Kidney epithelial cell (primary cell): ENCODE measurements around the gene ZNF780A. TPM values are rescaled to one million over a fixed set of nuclear protein-coding genes. Genes with fewer than 3 reads are reported as not detected.

Experiments used
- DNase-seq: peaks from one replicate; pipeline ENCODE4 v3.0.0-alpha.2; 2010; ENCODE audit warnings: low read depth
- H3K27me3 ChIP-seq: 2 replicates; pipeline ENCODE4 v1.6.0; 2011; ENCODE audit warnings: low read length; ENCODE audit not compliant: control insufficient read depth, insufficient read depth
- H3K36me3 ChIP-seq: 2 replicates; pipeline ENCODE4 v1.5.1; 2011; ENCODE audit warnings: low read length; ENCODE audit not compliant: control insufficient read depth, insufficient read depth
- H3K4me3 ChIP-seq: 2 replicates; pipeline ENCODE4 v1.5.1; 2011; ENCODE audit warnings: low read depth, mild to moderate bottlenecking, control low read depth, low read length
- total RNA-seq: library from RNA; depleted of rRNA; stranded (reverse); fragments of >200 nt; gene quantifications from 2 replicates; pipeline ENCODE4 v1.2.3, GENCODE V29; 2015
- TF ChIP-seq, protein P1 (sequence below): IDR thresholded peaks from 2 replicates; pipeline ENCODE4 v1.5.1; 2011; ENCODE audit warnings: mild to moderate bottlenecking, moderate library complexity, low read length, control low read depth, inconsistent platforms; ENCODE audit not compliant: insufficient read depth, poor library complexity, severe bottlenecking

The ZNF780A gene
- total RNA-seq, 1 donor from 2014 or later = 18.6 TPM

- H3K36me3 ChIP-seq = no peaks in the 10 kb centered on the region
- H3K27me3 ChIP-seq = no peaks in the 10 kb centered on the region
- H3K4me3 ChIP-seq = no peak overlapping the region
- DNase-seq = no peak
- TF ChIP-seq, protein P1, sequence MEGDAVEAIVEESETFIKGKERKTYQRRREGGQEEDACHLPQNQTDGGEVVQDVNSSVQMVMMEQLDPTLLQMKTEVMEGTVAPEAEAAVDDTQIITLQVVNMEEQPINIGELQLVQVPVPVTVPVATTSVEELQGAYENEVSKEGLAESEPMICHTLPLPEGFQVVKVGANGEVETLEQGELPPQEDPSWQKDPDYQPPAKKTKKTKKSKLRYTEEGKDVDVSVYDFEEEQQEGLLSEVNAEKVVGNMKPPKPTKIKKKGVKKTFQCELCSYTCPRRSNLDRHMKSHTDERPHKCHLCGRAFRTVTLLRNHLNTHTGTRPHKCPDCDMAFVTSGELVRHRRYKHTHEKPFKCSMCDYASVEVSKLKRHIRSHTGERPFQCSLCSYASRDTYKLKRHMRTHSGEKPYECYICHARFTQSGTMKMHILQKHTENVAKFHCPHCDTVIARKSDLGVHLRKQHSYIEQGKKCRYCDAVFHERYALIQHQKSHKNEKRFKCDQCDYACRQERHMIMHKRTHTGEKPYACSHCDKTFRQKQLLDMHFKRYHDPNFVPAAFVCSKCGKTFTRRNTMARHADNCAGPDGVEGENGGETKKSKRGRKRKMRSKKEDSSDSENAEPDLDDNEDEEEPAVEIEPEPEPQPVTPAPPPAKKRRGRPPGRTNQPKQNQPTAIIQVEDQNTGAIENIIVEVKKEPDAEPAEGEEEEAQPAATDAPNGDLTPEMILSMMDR = no peak
Measured at GRCh38 chr19:40110570-40110969, 19.8 kb upstream of the ZNF780A start.

DNA sequence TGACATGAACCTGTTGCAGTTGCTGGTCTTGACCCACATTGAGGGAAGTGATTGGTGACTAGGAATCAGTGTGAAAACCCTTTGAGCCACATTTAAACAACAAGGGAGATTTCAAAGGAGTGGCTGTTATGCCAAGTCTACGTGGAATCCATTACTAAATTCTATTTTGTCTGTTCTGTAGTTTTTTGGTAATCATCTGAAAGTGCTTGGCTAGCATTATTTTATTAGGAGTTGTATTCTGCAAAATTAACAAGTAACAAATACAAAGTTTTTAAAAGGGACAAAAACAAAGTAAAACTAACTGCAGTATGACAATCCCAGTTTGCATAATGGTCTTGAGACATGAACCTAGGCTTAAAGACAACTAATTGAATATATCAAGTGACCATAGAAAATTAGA, 14.0 kb upstream of the ZNF780A start:
- Histone ChIP-seq H3K36me3 (no peaks in the 10 kb centered on the region), H3K4me3 (no peak overlapping the region), H3K27me3 (no peaks in the 10 kb centered on the region)
- TF ChIP-seq, protein P1 = no peak
- DNase-seq = no peak

- TF ChIP-seq, protein P1 = no peak
- no peak for DNase-seq
- H3K4me3 ChIP-seq = no peak overlapping the region
- no peaks in the 10 kb centered on the region for H3K27me3 ChIP-seq
- H3K36me3 ChIP-seq = no peaks in the 10 kb centered on the region
Measured at GRCh38 chr19:40103600-40103999, 12.9 kb upstream of the ZNF780A start.

- TF ChIP-seq, protein P1 = no peak
- DNase-seq = no peak
- no peaks in the 10 kb centered on the region for H3K27me3 ChIP-seq
- H3K36me3 ChIP-seq = no peaks in the 10 kb centered on the region
- no peak overlapping the region for H3K4me3 ChIP-seq
Measured at GRCh38 chr19:40101813-40102212, 11.1 kb upstream of the ZNF780A start.

GRCh38 chr19:40093416-40093815, 2.7 kb upstream of the ZNF780A start:
- Histone ChIP-seq H3K36me3 (no peaks in the 10 kb centered on the region), H3K27me3 (no peaks in the 10 kb centered on the region), H3K4me3 (no peak overlapping the region)
- DNase-seq = no peak
- TF ChIP-seq, protein P1 = no peak

DNA sequence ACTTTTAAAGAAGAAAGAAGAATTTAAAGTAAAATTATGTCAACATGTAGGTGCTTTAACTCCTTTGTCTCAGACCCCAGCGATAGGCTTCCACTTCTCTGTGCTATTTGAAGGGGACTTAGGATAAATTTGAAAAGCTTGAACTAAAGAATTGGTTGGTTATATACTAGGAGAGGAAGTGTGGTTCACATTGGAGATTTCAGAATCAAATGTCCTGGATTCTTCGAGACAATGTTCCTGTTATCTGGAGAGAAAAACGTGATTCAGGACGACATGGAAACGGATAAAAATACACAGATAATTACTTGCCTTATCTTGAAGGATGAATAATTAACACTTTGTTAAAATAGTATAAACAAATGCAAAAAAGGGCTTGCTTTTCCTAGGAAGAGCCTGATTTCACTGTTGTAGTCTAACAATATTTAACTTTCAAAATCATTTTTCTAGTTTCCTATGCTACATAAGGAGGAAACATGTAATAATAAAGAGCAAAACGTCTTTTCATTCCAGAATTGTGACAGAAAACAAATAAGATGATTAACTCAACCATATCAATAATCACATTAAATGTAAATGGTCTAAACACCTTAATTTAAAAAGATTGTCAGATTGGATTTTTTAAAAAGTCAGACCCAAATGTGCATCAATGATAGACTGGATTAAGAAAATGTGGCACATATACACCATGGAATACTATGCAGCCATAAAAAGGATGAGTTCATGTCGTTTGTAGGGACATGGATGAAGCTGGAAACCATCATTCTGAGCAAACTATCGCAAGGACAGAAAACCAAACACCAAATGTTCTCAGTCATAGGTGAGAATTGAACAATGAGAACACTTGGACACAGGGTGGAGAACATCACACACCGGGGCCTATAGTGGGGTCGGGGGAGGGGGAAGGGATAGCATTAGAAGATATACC, 724 bp upstream of the ZNF780A start:
- DNase-seq = no peak
- TF ChIP-seq, protein P1 = no peak
- H3K27me3 ChIP-seq = no peaks in the 10 kb centered on the region
- peak overlapping the region; percentile 73 for H3K4me3 ChIP-seq
- no peaks in the 10 kb centered on the region for H3K36me3 ChIP-seq
